NCI-H524 treated with DMSO at 0.1 percent for 48 hours (cell line): Measurements from ENCODE around the gene NOP58.
A peak's percentile ranks its signal among the peaks of the same experiment; 100 is the strongest.
"Not testable (repeated sequence)": the region's sequence is repeated elsewhere in the genome, so short reads cannot be mapped to it uniquely, and the experiment has no call there.

ENCODE experiments used
- DNase-seq: peaks from one replicate; lab custom pipeline; 2025; lab: John Stamatoyannopoulos, UW

The NOP58 gene, protein sequence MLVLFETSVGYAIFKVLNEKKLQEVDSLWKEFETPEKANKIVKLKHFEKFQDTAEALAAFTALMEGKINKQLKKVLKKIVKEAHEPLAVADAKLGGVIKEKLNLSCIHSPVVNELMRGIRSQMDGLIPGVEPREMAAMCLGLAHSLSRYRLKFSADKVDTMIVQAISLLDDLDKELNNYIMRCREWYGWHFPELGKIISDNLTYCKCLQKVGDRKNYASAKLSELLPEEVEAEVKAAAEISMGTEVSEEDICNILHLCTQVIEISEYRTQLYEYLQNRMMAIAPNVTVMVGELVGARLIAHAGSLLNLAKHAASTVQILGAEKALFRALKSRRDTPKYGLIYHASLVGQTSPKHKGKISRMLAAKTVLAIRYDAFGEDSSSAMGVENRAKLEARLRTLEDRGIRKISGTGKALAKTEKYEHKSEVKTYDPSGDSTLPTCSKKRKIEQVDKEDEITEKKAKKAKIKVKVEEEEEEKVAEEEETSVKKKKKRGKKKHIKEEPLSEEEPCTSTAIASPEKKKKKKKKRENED

GRCh38 chr2:202265467-202266277 is at the start of gene NOP58:
NOP58 (plus strand) TSS chr2:202265763; CDS start chr2:202265942, 179 bp downstream.
- DNase-seq = peak; percentile 44

GRCh38 chr2:202221873-202222272 is 43.7 kb upstream of the NOP58 start:
- no peak for DNase-seq

- no peak for DNase-seq
These were observed 27.8 kb upstream of the NOP58 start for GRCh38 chr2:202237787-202238233.

DNA sequence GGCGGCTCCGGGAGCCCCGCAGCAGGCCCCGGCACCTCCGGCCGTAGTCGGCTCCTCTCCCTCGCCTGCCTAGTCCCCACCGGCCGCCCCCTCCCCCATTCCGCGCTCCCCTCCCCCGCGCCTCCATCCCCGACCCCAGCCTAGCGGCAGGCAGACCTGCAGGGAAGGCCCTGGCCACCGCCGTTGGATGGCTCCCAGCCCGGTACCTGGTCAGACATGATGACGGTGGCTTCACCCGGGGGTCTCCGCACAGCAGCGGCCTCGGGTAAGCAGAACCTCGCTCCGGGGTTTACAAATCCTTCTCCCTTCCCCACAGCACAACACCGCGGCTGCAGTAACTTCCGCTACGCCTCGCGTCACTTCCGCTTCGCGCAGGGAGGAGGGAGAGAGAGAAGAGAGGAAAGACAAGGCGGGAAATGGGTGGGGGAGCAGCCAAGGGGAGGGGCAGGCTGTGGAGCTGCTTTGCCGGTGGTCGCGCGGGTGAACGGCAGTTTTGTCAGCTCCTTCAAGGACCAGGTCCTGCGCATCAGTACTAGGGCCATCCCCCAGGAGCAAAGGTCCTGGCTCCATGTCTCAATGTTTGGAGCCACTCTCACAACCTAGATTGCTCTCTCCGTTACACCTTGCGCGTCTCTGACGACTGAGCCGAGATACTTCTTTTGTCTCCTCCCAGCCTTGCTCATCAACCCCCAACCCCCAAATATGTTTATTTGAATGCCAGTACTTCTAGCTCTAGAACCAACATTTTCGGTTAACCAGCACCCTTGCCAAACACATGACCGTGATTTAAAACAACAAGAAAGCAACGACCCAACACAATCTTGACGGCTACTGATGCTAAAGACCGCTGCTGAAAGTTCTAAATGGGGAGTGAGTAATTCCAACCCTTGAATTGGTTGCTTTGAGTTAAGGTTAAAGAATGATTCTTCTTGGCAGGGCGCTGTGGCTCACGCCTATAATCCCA is 27.0 kb upstream of the NOP58 start, which contains the start of gene SUMO1:
Gene SUMO1 (minus strand): TSS at position 364 of the 964 bp plus-strand sequence. CDS start 146 bp downstream, at position 218.
- DNase-seq = peak; percentile 16

- DNase-seq = not testable (repeated sequence)
These were observed 17.9 kb upstream of the NOP58 start for GRCh38 chr2:202247710-202248109.

DNA sequence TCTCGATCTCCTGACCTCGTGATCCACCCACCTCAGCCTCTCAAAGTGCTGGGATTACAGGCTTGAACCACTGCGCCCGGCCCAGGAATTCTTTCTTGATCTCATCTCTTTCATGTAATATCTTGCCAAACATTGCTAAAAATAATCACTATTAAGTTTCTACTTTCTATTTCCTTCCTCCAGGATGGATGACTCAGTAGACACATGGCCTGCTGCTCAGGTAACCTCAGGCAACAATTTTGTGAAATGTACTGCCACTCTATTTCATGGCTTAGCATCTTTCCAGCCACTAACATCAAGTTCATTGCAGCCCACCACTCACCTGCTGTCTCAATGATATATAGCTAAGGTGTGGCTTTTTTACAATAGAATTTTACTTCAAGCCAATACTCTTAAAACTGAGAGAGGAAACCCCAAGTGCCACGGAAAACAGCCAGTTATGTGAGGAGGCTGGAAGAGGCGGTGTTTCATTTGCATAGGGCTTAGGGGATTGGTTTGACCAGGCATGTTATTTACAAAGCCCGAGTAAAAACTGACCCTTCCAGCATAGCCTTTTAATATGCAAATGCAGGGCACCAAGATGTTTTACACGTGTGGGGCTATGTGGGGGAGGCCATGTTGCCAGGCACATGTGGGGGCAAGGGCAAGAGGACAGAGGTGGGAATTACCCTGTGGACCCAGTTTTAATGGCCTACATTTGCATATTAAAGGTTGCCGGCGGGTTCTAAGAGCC is 15.9 kb upstream of the NOP58 start:
- DNase-seq = no peak

DNA sequence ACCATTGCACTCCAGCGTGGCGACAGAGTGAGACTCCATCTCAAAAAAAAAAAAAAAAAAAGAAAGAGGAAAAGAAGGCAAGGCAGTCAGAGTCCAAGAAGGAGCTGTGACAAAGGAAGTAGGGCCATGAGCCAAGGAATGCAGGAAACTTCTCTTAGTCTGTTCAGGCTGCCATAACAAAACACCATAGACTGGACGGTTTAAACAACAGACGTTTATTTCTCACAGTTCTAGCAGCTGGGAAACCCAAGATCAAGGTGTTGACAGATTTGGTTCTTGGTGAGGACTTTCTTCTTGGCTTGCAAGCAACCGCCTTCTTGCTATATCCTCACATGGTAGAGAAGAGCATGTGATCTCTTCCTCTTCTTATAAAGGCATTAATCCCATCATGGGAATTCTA is 14.1 kb upstream of the NOP58 start:
- no peak for DNase-seq

- DNase-seq = no peak
These were observed 4.0 kb upstream of the NOP58 start for GRCh38 chr2:202261531-202261930.

GRCh38 chr2:202267495-202267894 is 1.9 kb downstream of the NOP58 start:
- DNase-seq = no peak

DNA sequence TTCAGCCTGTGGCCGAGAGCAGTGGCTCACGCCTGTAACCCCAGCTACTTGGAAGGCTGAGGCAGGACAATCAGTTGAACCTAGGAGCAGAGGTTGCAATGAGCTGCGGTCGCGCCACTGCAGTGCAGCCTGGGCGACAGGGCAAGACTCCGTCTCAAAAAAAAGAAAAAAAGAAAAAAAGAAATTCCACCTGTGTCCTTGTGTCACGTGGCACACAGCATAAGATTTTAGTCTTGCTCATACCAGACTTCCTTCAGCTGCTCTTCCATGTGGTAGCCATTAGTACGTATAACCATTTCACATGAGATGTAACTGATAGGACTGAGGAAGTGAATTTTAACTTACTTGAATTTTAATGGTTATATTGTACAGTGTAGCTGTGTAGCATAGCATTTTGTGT is 4.0 kb downstream of the NOP58 start:
- DNase-seq = no peak

- DNase-seq = no peak
These were observed 4.9 kb downstream of the NOP58 start for GRCh38 chr2:202270487-202270886.

- DNase-seq = not testable (repeated sequence)
These were observed 10.6 kb downstream of the NOP58 start for GRCh38 chr2:202276078-202276720.

DNA sequence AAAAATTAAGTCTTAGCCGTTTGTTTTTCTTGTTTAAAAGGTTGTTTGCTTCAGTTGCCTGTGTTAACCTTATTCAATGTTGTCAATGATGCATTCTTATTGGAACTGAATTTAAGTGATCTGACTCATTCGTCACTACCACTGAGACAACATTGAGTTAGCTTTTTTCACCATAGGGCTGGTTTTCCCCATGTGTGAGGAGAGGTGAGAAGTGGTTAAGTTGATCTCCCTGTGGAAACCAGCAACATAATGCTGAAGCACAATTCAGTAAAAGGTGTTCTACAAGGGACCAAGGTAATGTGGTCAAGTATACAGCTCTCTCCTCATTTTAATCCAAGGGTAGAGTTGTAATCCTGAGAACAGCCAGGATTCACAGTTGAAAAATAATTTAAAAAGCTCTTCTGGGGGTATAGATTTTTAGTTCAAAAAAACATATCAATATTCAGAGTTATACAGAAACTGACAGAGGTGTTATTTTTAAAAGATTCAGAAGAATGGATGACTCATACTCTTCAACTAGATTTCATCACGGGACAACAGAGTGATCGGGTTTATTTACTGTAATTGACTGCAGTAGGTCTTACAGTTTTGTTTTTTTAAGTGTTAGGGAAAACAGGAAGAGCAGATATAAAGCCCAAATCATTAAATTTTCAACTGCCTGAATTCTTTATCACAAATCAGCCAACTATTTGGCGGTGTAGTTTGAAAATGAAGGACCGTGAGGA is 12.6 kb downstream of the NOP58 start:
- no peak for DNase-seq

DNA sequence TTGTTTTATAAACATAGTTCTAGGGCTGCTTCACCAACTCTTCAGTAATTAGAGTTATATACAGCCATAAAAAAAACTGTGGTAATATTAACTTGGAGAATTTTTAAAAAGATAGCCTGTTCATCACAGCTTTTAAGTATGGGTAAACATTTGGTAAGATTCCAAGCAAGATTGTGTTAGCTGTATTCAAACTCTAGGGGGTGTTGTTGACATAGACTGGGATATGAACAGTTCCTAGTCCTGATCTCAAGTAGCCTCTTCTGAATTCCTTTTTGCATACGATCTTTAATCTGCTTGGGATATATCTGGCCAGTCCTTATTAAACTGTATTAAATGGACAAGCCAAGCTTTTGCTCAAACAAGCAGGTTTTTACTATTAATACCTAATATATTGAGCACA is 13.4 kb downstream of the NOP58 start:
- peak; percentile 17 for DNase-seq

DNA sequence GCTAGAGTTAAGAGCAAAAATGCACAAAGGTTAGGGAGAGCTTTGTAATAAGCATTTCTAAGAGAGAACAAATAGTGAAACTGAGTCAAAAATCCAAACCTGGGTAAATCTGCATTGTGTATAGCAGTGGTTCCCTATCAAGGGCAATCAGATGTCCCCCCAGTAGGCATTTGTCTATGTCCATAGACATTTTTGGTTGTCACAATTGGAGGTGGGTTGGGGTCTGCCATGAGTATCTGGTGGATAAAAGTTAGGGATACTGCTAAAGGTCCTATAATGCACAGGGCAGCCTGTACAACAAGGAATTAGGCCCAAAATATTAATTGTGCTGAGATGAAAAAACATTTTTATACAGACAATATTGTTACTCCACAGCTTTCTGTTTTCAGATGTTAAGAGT is 21.0 kb downstream of the NOP58 start:
- no peak for DNase-seq

DNA sequence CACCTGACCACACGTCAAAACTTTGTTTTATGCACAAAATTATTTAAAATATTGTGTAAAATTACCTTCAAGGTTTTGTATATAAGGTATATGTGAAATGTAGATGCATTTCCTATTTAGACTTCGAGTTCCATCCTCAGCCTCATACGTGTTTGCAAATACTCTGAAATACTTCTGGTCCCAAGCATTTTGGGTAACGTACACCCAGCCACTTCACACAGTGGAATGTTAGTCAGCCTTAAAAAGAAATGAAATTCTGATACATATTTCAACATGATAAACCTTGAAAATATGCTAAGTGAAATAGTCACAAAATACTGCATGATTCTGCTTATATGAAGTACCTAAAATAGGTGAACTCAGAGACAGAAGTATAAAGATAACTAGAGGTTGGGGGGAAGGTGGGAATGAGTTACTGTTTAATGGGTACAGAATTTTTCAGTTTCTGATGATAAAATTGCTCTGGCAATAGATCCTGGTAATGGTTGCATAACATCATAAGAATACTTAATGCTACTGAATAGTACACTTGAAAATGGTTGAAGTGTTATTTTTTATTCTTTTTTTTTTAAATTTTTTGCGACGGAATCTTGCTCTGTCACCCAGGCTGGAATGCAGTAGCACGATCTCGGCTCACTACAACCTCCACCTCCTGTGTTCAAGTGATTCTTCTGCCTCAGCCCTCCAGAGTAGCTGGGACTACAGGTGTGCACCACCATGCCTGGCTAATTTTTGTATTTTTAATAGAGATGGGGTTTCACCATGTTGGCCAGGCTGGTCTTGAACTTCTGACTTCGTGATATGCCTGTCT is 24.0 kb downstream of the NOP58 start:
- no peak for DNase-seq

- no peak for DNase-seq
These were observed 24.8 kb downstream of the NOP58 start for GRCh38 chr2:202290316-202290715.

- DNase-seq = no peak
These were observed 25.4 kb downstream of the NOP58 start for GRCh38 chr2:202290970-202291369.

- DNase-seq = no peak
These were observed 34.1 kb downstream of the NOP58 start for GRCh38 chr2:202299712-202300111.
